Measurements from ENCODE around the gene NUDT1. TPM values are rescaled to one million over a fixed set of nuclear protein-coding genes. Genes with fewer than 3 reads are reported as not detected.
A peak's percentile ranks its signal among the peaks of the same experiment; 100 is the strongest.

Gene NUDT1
- total and polyA plus RNA-seq, 2 experiments from 2014 or later: 54.5 to 163 TPM

GRCh38 chr7:2259480-2259879 lies 17.5 kb downstream of the NUDT1 start:
- no peaks in the 10 kb centered on the region for H3F3A ChIP-seq (replicated peaks; ENCODE audit: low read depth)
- DNase-seq (ENCODE audit: low spot score): no peak
- H3K9me2 ChIP-seq (ENCODE audit: insufficient read depth): no peaks in the 10 kb centered on the region
- H3K4me3 ChIP-seq: no peak overlapping the region
- no peaks in the 10 kb centered on the region for H3K27me3 ChIP-seq (ENCODE audit: insufficient read depth)
- no peaks in the 10 kb centered on the region for H3K4me1 ChIP-seq (ENCODE audit: insufficient read depth)
- peak overlapping the region; percentile 65; the same call in 1 of the 2 replicates for H3K27ac Mint-ChIP-seq
- no peak overlapping the region for H3K27ac ChIP-seq (ENCODE audit: low read depth)
- H3K27me3 Mint-ChIP-seq (ENCODE audit: insufficient read depth, low read depth, poor library complexity): peaks cover 12% of the 10 kb centered on the region
- H3K4me3 Mint-ChIP-seq: no peak overlapping the region
- H2AFZ ChIP-seq: no peak overlapping the region
- H3K36me3 ChIP-seq (ENCODE audit: insufficient read depth): no peaks in the 10 kb centered on the region
- H3K79me2 ChIP-seq (replicated peaks; ENCODE audit: insufficient read depth): no peaks in the 10 kb centered on the region
- H4K20me1 ChIP-seq (replicated peaks; ENCODE audit: insufficient read depth): no peaks in the 10 kb centered on the region
- no peaks in the 10 kb centered on the region for H3K4me1 Mint-ChIP-seq
- no peak overlapping the region for H3K4me2 ChIP-seq
- peaks cover 21% of the 10 kb centered on the region for H3K36me3 Mint-ChIP-seq (ENCODE audit: low read depth)
- TF ChIP-seq JUNB (IDR thresholded peaks at IDR 0.05; ENCODE audit: unreplicated experiment): no peak
- TF ChIP-seq EZH2 (IDR thresholded peaks at IDR 0.05; ENCODE audit: low read depth, unreplicated experiment): no peak
- TF ChIP-seq, protein P1, sequence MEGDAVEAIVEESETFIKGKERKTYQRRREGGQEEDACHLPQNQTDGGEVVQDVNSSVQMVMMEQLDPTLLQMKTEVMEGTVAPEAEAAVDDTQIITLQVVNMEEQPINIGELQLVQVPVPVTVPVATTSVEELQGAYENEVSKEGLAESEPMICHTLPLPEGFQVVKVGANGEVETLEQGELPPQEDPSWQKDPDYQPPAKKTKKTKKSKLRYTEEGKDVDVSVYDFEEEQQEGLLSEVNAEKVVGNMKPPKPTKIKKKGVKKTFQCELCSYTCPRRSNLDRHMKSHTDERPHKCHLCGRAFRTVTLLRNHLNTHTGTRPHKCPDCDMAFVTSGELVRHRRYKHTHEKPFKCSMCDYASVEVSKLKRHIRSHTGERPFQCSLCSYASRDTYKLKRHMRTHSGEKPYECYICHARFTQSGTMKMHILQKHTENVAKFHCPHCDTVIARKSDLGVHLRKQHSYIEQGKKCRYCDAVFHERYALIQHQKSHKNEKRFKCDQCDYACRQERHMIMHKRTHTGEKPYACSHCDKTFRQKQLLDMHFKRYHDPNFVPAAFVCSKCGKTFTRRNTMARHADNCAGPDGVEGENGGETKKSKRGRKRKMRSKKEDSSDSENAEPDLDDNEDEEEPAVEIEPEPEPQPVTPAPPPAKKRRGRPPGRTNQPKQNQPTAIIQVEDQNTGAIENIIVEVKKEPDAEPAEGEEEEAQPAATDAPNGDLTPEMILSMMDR (conservative IDR thresholded peaks at IDR 0.05; ENCODE audit: low read depth in 2 of 2): no peak
- TF ChIP-seq NANOG (IDR thresholded peaks at IDR 0.05; ENCODE audit: borderline replicate concordance): no peak
- TF ChIP-seq, protein P2, sequence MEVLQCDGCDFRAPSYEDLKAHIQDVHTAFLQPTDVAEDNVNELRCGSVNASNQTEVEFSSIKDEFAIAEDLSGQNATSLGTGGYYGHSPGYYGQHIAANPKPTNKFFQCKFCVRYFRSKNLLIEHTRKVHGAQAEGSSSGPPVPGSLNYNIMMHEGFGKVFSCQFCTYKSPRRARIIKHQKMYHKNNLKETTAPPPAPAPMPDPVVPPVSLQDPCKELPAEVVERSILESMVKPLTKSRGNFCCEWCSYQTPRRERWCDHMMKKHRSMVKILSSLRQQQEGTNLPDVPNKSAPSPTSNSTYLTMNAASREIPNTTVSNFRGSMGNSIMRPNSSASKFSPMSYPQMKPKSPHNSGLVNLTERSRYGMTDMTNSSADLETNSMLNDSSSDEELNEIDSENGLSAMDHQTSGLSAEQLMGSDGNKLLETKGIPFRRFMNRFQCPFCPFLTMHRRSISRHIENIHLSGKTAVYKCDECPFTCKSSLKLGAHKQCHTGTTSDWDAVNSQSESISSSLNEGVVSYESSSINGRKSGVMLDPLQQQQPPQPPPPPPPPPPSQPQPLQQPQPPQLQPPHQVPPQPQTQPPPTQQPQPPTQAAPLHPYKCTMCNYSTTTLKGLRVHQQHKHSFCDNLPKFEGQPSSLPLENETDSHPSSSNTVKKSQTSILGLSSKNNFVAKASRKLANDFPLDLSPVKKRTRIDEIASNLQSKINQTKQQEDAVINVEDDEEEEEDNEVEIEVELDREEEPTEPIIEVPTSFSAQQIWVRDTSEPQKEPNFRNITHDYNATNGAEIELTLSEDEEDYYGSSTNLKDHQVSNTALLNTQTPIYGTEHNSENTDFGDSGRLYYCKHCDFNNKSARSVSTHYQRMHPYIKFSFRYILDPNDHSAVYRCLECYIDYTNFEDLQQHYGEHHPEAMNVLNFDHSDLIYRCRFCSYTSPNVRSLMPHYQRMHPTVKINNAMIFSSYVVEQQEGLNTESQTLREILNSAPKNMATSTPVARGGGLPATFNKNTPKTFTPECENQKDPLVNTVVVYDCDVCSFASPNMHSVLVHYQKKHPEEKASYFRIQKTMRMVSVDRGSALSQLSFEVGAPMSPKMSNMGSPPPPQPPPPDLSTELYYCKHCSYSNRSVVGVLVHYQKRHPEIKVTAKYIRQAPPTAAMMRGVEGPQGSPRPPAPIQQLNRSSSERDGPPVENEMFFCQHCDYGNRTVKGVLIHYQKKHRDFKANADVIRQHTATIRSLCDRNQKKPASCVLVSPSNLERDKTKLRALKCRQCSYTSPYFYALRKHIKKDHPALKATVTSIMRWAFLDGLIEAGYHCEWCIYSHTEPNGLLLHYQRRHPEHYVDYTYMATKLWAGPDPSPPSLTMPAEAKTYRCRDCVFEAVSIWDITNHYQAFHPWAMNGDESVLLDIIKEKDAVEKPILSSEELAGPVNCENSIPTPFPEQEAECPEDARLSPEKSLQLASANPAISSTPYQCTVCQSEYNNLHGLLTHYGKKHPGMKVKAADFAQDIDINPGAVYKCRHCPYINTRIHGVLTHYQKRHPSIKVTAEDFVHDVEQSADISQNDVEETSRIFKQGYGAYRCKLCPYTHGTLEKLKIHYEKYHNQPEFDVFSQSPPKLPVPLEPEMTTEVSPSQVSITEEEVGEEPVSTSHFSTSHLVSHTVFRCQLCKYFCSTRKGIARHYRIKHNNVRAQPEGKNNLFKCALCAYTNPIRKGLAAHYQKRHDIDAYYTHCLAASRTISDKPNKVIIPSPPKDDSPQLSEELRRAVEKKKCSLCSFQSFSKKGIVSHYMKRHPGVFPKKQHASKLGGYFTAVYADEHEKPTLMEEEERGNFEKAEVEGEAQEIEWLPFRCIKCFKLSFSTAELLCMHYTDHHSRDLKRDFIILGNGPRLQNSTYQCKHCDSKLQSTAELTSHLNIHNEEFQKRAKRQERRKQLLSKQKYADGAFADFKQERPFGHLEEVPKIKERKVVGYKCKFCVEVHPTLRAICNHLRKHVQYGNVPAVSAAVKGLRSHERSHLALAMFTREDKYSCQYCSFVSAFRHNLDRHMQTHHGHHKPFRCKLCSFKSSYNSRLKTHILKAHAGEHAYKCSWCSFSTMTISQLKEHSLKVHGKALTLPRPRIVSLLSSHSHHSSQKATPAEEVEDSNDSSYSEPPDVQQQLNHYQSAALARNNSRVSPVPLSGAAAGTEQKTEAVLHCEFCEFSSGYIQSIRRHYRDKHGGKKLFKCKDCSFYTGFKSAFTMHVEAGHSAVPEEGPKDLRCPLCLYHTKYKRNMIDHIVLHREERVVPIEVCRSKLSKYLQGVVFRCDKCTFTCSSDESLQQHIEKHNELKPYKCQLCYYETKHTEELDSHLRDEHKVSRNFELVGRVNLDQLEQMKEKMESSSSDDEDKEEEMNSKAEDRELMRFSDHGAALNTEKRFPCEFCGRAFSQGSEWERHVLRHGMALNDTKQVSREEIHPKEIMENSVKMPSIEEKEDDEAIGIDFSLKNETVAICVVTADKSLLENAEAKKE (CRISPR knock-in tag; IDR thresholded peaks at IDR 0.05): no peak
- no peak for TF ChIP-seq CREB1 (CRISPR knock-in tag; IDR thresholded peaks at IDR 0.05; ENCODE audit: low read depth)
- TF ChIP-seq ZNF331 (CRISPR knock-in tag; IDR thresholded peaks at IDR 0.05; ENCODE audit: low read depth): no peak
- TF ChIP-seq EZH2phosphoT487 (IDR thresholded peaks at IDR 0.05; ENCODE audit: unreplicated experiment): no peak
- TF ChIP-seq POLR2AphosphoS5 (IDR thresholded peaks at IDR 0.05; ENCODE audit: low read depth): no peak
- TF ChIP-seq ZNF114 (CRISPR knock-in tag; IDR thresholded peaks at IDR 0.05): no peak
- TF ChIP-seq, protein P3, sequence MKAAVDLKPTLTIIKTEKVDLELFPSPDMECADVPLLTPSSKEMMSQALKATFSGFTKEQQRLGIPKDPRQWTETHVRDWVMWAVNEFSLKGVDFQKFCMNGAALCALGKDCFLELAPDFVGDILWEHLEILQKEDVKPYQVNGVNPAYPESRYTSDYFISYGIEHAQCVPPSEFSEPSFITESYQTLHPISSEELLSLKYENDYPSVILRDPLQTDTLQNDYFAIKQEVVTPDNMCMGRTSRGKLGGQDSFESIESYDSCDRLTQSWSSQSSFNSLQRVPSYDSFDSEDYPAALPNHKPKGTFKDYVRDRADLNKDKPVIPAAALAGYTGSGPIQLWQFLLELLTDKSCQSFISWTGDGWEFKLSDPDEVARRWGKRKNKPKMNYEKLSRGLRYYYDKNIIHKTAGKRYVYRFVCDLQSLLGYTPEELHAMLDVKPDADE (IDR thresholded peaks at IDR 0.05): no peak
- no peak for TF ChIP-seq REST (IDR thresholded peaks at IDR 0.05; ENCODE audit: unreplicated experiment)
- ATAC-seq: no peak
- H3K9me3 Mint-ChIP-seq: no peaks in the 10 kb centered on the region

Measured in GM23338 (cell line).